HEK293 (cell line): ENCODE measurements around the gene MSH5.

Experiments
- CTCF ChIA-PET: fragments of 350-600 bp; formaldehyde crosslinking; extraction: SDS; loops from one replicate; lab custom pipeline; 2021; ENCODE audit warnings: antibody characterized with exemption; lab: Yijun Ruan, JAX
- POLR2A ChIA-PET: fragments of 300-600 bp; formaldehyde crosslinking; extraction: SDS; loops from one replicate; lab custom pipeline; 2020; ENCODE audit warnings: antibody characterized with exemption, inconsistent platforms; lab: Yijun Ruan, JAX
- H3K27ac ChIP-seq: fragments of 200-500 bp; sonication (Bioruptor generic); 2 replicates; pipeline ENCODE4 v1.5.1; 2014; ENCODE audit warnings: low read depth, low read length, control low read depth, inconsistent platforms; ENCODE audit errors: extremely low read depth
- H3K36me3 ChIP-seq, 2 experiments: fragments of 200-500 bp in 1 of 2; sonication (Bioruptor generic) in 1 of 2; 1 replicate in 1 of 2; 2 replicates in 1 of 2; pipeline ENCODE4 v1.5.1; 2014 to 2017; ENCODE audit warnings: inconsistent platforms in 2 of 2, low read length in 2 of 2; ENCODE audit not compliant: control insufficient read depth in 2 of 2, insufficient read depth in 1 of 2
- H3K4me1 ChIP-seq: fragments of 200-500 bp; sonication (Bioruptor generic); 2 replicates; pipeline ENCODE4 v1.5.1; 2014; ENCODE audit warnings: mild to moderate bottlenecking, low read length, inconsistent platforms; ENCODE audit not compliant: control insufficient read depth, insufficient read depth
- H3K4me3 ChIP-seq: 2 replicates; pipeline ENCODE4 v1.5.1; 2011; ENCODE audit warnings: low read depth, mild to moderate bottlenecking, control low read depth, low read length, moderate library complexity
- H3K9me3 ChIP-seq: fragments of 200-500 bp; sonication (Bioruptor generic); 2 replicates; pipeline ENCODE4 v1.5.1; 2014; ENCODE audit warnings: low read depth, low read length, inconsistent platforms; ENCODE audit not compliant: control insufficient read depth, insufficient read depth
- BCL11A ChIP-seq: fragments of 450-650 bp; formaldehyde crosslinking; IDR thresholded peaks from 2 replicates; pipeline ENCODE4 v1.5.1; 2016; ENCODE audit warnings: low read depth, missing biosample characterization, missing genetic modification characterization
- ELK4 ChIP-seq: IDR thresholded peaks from 2 replicates; pipeline ENCODE4 v1.6.1; 2011; ENCODE audit warnings: mild to moderate bottlenecking, low read depth, low read length, borderline replicate concordance
- GLIS2 ChIP-seq: fragments of 450-650 bp; formaldehyde crosslinking; IDR thresholded peaks from 2 replicates; pipeline ENCODE4 v1.5.1; 2016; ENCODE audit warnings: missing biosample characterization, missing genetic modification characterization
- MZF1 ChIP-seq: fragments of 450-650 bp; formaldehyde crosslinking; IDR thresholded peaks from 2 replicates; pipeline ENCODE4 v1.5.1; 2017; ENCODE audit warnings: missing biosample characterization, missing genetic modification characterization, borderline replicate concordance
- PRDM2 ChIP-seq: fragments of 450-650 bp; formaldehyde crosslinking; IDR thresholded peaks from 2 replicates; pipeline ENCODE4 v1.5.1; 2016; ENCODE audit warnings: missing biosample characterization, missing genetic modification characterization, borderline replicate concordance
- PRDM6 ChIP-seq: fragments of 450-650 bp; formaldehyde crosslinking; IDR thresholded peaks from 2 replicates; pipeline ENCODE4 v1.5.1; 2017; ENCODE audit warnings: missing biosample characterization, missing genetic modification characterization
- ZBTB44 ChIP-seq: fragments of 450-650 bp; IDR thresholded peaks from 2 replicates; pipeline ENCODE4 v1.5.1; 2018; ENCODE audit warnings: missing biosample characterization, mild to moderate bottlenecking, missing genetic modification characterization
- ZBTB49 ChIP-seq: fragments of 450-650 bp; formaldehyde crosslinking; IDR thresholded peaks from 2 replicates; pipeline ENCODE4 v1.5.1; 2016; ENCODE audit warnings: missing biosample characterization, missing genetic modification characterization, low read depth
- ZFP37 ChIP-seq: fragments of 450-650 bp; formaldehyde crosslinking; IDR thresholded peaks from 2 replicates; pipeline ENCODE4 v1.5.1; 2016; ENCODE audit warnings: missing biosample characterization, missing genetic modification characterization
- ZNF133 ChIP-seq: fragments of 450-650 bp; formaldehyde crosslinking; IDR thresholded peaks from 2 replicates; pipeline ENCODE4 v1.5.1; 2016; ENCODE audit warnings: missing biosample characterization, missing genetic modification characterization
- ZNF138 ChIP-seq: fragments of 450-650 bp; formaldehyde crosslinking; IDR thresholded peaks from 2 replicates; pipeline ENCODE4 v1.5.1; 2016; ENCODE audit warnings: missing biosample characterization, missing genetic modification characterization, borderline replicate concordance
- ZNF449 ChIP-seq: fragments of 450-650 bp; formaldehyde crosslinking; IDR thresholded peaks from 2 replicates; pipeline ENCODE4 v1.5.1; 2017; ENCODE audit warnings: missing biosample characterization, mild to moderate bottlenecking, missing genetic modification characterization, moderate library complexity
- ZNF513 ChIP-seq: fragments of 450-650 bp; IDR thresholded peaks from 2 replicates; pipeline ENCODE4 v1.5.1; 2018; ENCODE audit warnings: missing biosample characterization, missing genetic modification characterization
- ZNF777 ChIP-seq: fragments of 450-650 bp; formaldehyde crosslinking; IDR thresholded peaks from 2 replicates; pipeline ENCODE4 v1.5.1; 2017; ENCODE audit warnings: missing biosample characterization, missing genetic modification characterization, borderline replicate concordance
- ZSCAN18 ChIP-seq: fragments of 450-650 bp; formaldehyde crosslinking; IDR thresholded peaks from 2 replicates; pipeline ENCODE4 v1.5.1; 2016; ENCODE audit warnings: missing biosample characterization, missing genetic modification characterization

MSH5 gene

GRCh38 chr6:31739639-31740396 is at the start of gene MSH5:
Gene MSH5 (plus strand): TSS chr6:31740005. CDS start chr6:31740467, 462 bp downstream.
- ChIA-PET CTCF (interaction anchor here (0.6 to 4.7 kb wide), 15 partner anchors 10 to 1285 kb away, joined by 3 to 39 read pairs (median 3); partner anchors contain the start of gene LY6G5C), POLR2A (interaction anchor here (0.6 to 6.8 kb wide), 26 partner anchors 11 to 1048 kb away, joined by 3 to 102 read pairs (median 5); partner anchors contain the start of genes ABHD16A, BAG6, C6orf47 and CSNK2B)
- H3K27ac ChIP-seq, result peak within 1 kb of the TSS; percentile 87
- no peaks in the 10 kb centered on the region for H3K9me3 ChIP-seq
- peak within 1 kb of the TSS; percentile 61 for H3K4me3 ChIP-seq
- H3K36me3 ChIP-seq, result peaks cover 9 to 36% of the 10 kb centered on the region in 2 experiments; a peak in 2 of 3 replicates
- peaks cover 29% of the 10 kb centered on the region for H3K4me1 ChIP-seq
- peak; percentile 66; the same call in 1 of the 2 replicates for TF ChIP-seq GLIS2 (tag by site-specific recombination)
- TF ChIP-seq ZNF777 (tag by site-specific recombination), result no peak
- TF ChIP-seq ZSCAN18, result no peak; the same call in 1 of the 2 replicates
- TF ChIP-seq ZBTB49, result no peak
- TF ChIP-seq ZNF138, result no peak
- TF ChIP-seq ELK4, result no peak
- TF ChIP-seq PRDM2 (tag by site-specific recombination), result no peak
- peak; percentile 8; the same call in 1 of the 2 replicates for TF ChIP-seq ZNF513
- no peak for TF ChIP-seq MZF1
- TF ChIP-seq ZFP37 (tag by site-specific recombination), result no peak
- TF ChIP-seq PRDM6, result no peak
- peak; percentile 53; the same call in 1 of the 2 replicates for TF ChIP-seq ZNF449 (tag by site-specific recombination)
- no peak for TF ChIP-seq ZNF133 (tag by site-specific recombination)
- no peak for TF ChIP-seq ZBTB44 (tag by site-specific recombination)
- no peak for TF ChIP-seq BCL11A (tag by site-specific recombination)
